ENCODE measurements around the gene MAT1A. TPM values are rescaled to one million over a fixed set of nuclear protein-coding genes. Genes with fewer than 3 reads are reported as not detected.
"Not testable (repeated sequence)": the region's sequence is repeated elsewhere in the genome, so short reads cannot be mapped to it uniquely, and the experiment has no call there.

Gene MAT1A
- total and polyA plus RNA-seq, 2 experiments from 2014 or later: 38.3 to 62.1 TPM

- WGBS (ENCODE audit: low lambda C conversion rate, missing lambda C conversion rate): 92% methylated on average over 10 of the region's 12 CpGs
Measured at GRCh38 chr10:80252296-80252887, 37.1 kb downstream of the MAT1A start.

GRCh38 chr10:80251703-80252280 lies 37.7 kb downstream of the MAT1A start:
- H3K4me3 ChIP-seq; H4K20me1 ChIP-seq (ENCODE audit: insufficient read depth, poor library complexity, severe bottlenecking); H3K79me2 ChIP-seq; DNase-seq (ENCODE audit: low spot score); H3K9me3 ChIP-seq (ENCODE audit: low read depth); H3K27me3 ChIP-seq; H3K4me2 ChIP-seq; H3K4me1 ChIP-seq (ENCODE audit: insufficient read depth); H3K9me2 ChIP-seq (replicated peaks; ENCODE audit: insufficient read depth); H3K36me3 ChIP-seq (replicated peaks; ENCODE audit: insufficient read depth, low read depth); H2AFZ ChIP-seq; H3K27ac ChIP-seq: not testable (repeated sequence)
- 69% methylated on average over 4 of the region's 4 CpGs for WGBS (ENCODE audit: low lambda C conversion rate, missing lambda C conversion rate)

More at GRCh38 chr10:80252296-80252887, 37.1 kb downstream of the MAT1A start:
- no peaks in the 10 kb centered on the region for H3K36me3 ChIP-seq (replicated peaks; ENCODE audit: insufficient read depth, low read depth)
- H4K20me1 ChIP-seq (ENCODE audit: insufficient read depth, poor library complexity, severe bottlenecking): no peaks in the 10 kb centered on the region
- H3K4me2 ChIP-seq: no peak overlapping the region
- no peaks in the 10 kb centered on the region for H3K9me2 ChIP-seq (replicated peaks; ENCODE audit: insufficient read depth)
- H3K9me3 ChIP-seq (ENCODE audit: low read depth): no peaks in the 10 kb centered on the region
- DNase-seq (ENCODE audit: low spot score): no peak
- no peak overlapping the region for H2AFZ ChIP-seq
- no peaks in the 10 kb centered on the region for H3K79me2 ChIP-seq
- no peak overlapping the region for H3K4me3 ChIP-seq
- H3K27ac ChIP-seq: no peak overlapping the region
- TF ChIP-seq, protein P1, sequence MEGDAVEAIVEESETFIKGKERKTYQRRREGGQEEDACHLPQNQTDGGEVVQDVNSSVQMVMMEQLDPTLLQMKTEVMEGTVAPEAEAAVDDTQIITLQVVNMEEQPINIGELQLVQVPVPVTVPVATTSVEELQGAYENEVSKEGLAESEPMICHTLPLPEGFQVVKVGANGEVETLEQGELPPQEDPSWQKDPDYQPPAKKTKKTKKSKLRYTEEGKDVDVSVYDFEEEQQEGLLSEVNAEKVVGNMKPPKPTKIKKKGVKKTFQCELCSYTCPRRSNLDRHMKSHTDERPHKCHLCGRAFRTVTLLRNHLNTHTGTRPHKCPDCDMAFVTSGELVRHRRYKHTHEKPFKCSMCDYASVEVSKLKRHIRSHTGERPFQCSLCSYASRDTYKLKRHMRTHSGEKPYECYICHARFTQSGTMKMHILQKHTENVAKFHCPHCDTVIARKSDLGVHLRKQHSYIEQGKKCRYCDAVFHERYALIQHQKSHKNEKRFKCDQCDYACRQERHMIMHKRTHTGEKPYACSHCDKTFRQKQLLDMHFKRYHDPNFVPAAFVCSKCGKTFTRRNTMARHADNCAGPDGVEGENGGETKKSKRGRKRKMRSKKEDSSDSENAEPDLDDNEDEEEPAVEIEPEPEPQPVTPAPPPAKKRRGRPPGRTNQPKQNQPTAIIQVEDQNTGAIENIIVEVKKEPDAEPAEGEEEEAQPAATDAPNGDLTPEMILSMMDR (IDR thresholded peaks at IDR 0.05; ENCODE audit: poor library complexity): no peak
- no peak for TF ChIP-seq EZH2 (IDR thresholded peaks at IDR 0.05; ENCODE audit: borderline replicate concordance)
- no peak for TF ChIP-seq EZH2phosphoT487 (IDR thresholded peaks at IDR 0.05; ENCODE audit: low read depth, severe bottlenecking, unreplicated experiment)
- no peaks in the 10 kb centered on the region for H3K27me3 ChIP-seq
- H3K4me1 ChIP-seq (ENCODE audit: insufficient read depth): no peaks in the 10 kb centered on the region

- H3K27ac ChIP-seq: not testable (repeated sequence)
Measured at GRCh38 chr10:80250399-80250798, 39.1 kb downstream of the MAT1A start.

GRCh38 chr10:80249906-80250305 lies 39.6 kb downstream of the MAT1A start:
- H3K4me3 ChIP-seq; H2AFZ ChIP-seq; H3K27ac ChIP-seq; H4K20me1 ChIP-seq (ENCODE audit: insufficient read depth, poor library complexity, severe bottlenecking); H3K27me3 ChIP-seq; DNase-seq (ENCODE audit: low spot score); H3K79me2 ChIP-seq; H3K4me1 ChIP-seq (ENCODE audit: insufficient read depth); H3K9me2 ChIP-seq (replicated peaks; ENCODE audit: insufficient read depth); H3K4me2 ChIP-seq; H3K36me3 ChIP-seq (replicated peaks; ENCODE audit: insufficient read depth, low read depth); H3K9me3 ChIP-seq (ENCODE audit: low read depth): not testable (repeated sequence)
- 77% methylated on average over 3 of the region's 4 CpGs for WGBS (ENCODE audit: low lambda C conversion rate, missing lambda C conversion rate)

More at GRCh38 chr10:80250399-80250798, 39.1 kb downstream of the MAT1A start:
- not testable (repeated sequence) for H3K27me3 ChIP-seq; DNase-seq (ENCODE audit: low spot score); H3K9me2 ChIP-seq (replicated peaks; ENCODE audit: insufficient read depth); H3K4me1 ChIP-seq (ENCODE audit: insufficient read depth); H3K79me2 ChIP-seq; H4K20me1 ChIP-seq (ENCODE audit: insufficient read depth, poor library complexity, severe bottlenecking); H2AFZ ChIP-seq; H3K9me3 ChIP-seq (ENCODE audit: low read depth); H3K4me2 ChIP-seq; H3K36me3 ChIP-seq (replicated peaks; ENCODE audit: insufficient read depth, low read depth); H3K4me3 ChIP-seq
- no CpG with 5 or more reads among the region's 1 CpG for WGBS (ENCODE audit: low lambda C conversion rate, missing lambda C conversion rate)

DNA sequence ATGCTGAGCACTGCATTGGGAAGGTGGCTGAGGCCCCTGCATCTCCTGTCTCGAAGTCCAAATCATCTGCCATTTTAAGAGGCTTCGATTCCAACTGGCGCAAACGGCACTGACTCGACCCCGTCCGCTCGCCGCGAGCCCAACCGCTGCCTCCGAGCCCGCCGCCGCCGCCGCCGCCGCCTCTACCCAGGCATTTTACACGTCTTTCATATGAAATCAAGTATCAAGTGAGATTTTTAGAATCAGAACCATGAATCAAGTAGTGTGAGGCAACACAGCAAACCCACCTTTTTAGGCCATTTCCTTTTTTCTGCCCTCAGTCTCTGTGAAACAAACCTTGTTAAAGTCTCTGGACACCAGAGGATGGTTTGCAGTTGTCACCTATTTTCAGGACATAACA lies 41.8 kb downstream of the MAT1A start:
- H3K4me1 ChIP-seq (ENCODE audit: insufficient read depth); H2AFZ ChIP-seq; DNase-seq (ENCODE audit: low spot score); H3K4me2 ChIP-seq; H4K20me1 ChIP-seq (ENCODE audit: insufficient read depth, poor library complexity, severe bottlenecking); H3K36me3 ChIP-seq (replicated peaks; ENCODE audit: insufficient read depth, low read depth); H3K27me3 ChIP-seq; H3K9me2 ChIP-seq (replicated peaks; ENCODE audit: insufficient read depth); H3K4me3 ChIP-seq; H3K79me2 ChIP-seq; H3K9me3 ChIP-seq (ENCODE audit: low read depth); H3K27ac ChIP-seq: not testable (repeated sequence)
- 96% methylated on average over 17 of the region's 20 CpGs for WGBS (ENCODE audit: low lambda C conversion rate, missing lambda C conversion rate)

DNA sequence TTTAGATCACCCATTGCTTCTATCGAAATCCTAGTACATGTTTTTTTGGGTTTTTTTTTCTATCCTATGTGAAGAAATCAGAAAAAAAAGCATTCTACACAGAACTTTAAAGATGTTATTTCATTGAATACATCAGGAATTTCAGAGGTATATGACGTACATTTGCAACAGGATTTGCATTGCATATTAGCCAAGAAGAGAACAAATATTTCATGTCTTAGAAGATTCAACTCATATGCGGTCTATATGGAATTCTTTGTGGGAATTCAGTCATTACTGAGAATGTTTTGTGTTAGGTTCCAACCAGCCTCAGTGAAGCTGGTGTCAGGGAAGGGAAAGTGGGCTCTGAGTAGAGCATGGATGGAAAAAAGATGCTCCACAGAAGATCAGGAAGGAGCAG lies 45.1 kb downstream of the MAT1A start:
- H3K9me3 ChIP-seq (ENCODE audit: low read depth); H3K4me2 ChIP-seq; DNase-seq (ENCODE audit: low spot score); H3K79me2 ChIP-seq; H4K20me1 ChIP-seq (ENCODE audit: insufficient read depth, poor library complexity, severe bottlenecking); H3K36me3 ChIP-seq (replicated peaks; ENCODE audit: insufficient read depth, low read depth); H3K9me2 ChIP-seq (replicated peaks; ENCODE audit: insufficient read depth); H3K27ac ChIP-seq; H3K4me1 ChIP-seq (ENCODE audit: insufficient read depth); H3K27me3 ChIP-seq; H2AFZ ChIP-seq; H3K4me3 ChIP-seq: not testable (repeated sequence)
- WGBS (ENCODE audit: low lambda C conversion rate, missing lambda C conversion rate): 80% methylated on average over 3 of the region's 3 CpGs

GRCh38 chr10:80242341-80242740 lies 47.1 kb downstream of the MAT1A start:
- WGBS (ENCODE audit: low lambda C conversion rate, missing lambda C conversion rate): 66% methylated on average over 3 of the region's 4 CpGs
- not testable (repeated sequence) for H4K20me1 ChIP-seq (ENCODE audit: insufficient read depth, poor library complexity, severe bottlenecking); H3K4me1 ChIP-seq (ENCODE audit: insufficient read depth); H3K9me2 ChIP-seq (replicated peaks; ENCODE audit: insufficient read depth); H3K79me2 ChIP-seq; H3K27me3 ChIP-seq; H3K36me3 ChIP-seq (replicated peaks; ENCODE audit: insufficient read depth, low read depth); H3K27ac ChIP-seq; H3K9me3 ChIP-seq (ENCODE audit: low read depth); DNase-seq (ENCODE audit: low spot score); H2AFZ ChIP-seq; H3K4me2 ChIP-seq; H3K4me3 ChIP-seq

DNA sequence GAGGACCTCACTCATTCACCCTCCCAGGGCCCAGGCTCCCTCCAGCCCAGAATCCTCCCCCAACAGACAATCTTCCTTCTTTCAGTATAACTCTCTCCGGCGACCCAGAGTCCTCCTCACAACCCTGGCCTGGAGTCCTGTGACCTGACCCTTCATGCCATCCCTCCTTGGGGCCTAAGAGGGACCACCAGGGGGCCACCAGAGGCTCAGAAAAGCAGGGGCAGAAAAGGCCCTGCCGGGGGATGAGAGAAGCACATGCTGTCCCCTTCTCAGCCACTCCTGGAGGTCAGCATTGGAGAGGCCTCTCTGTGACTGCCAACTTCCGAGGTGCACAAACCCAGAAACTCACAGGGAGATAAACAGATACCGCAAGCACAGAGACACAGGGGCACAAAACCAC lies 53.0 kb downstream of the MAT1A start:
- H3K36me3 ChIP-seq (replicated peaks; ENCODE audit: insufficient read depth, low read depth); H3K27ac ChIP-seq; H3K9me3 ChIP-seq (ENCODE audit: low read depth); H3K4me1 ChIP-seq (ENCODE audit: insufficient read depth); H2AFZ ChIP-seq; DNase-seq (ENCODE audit: low spot score); H3K4me3 ChIP-seq; H3K9me2 ChIP-seq (replicated peaks; ENCODE audit: insufficient read depth); H3K27me3 ChIP-seq; H3K4me2 ChIP-seq; H3K79me2 ChIP-seq; H4K20me1 ChIP-seq (ENCODE audit: insufficient read depth, poor library complexity, severe bottlenecking): not testable (repeated sequence)
- 90% methylated on average over 5 of the region's 5 CpGs for WGBS (ENCODE audit: low lambda C conversion rate, missing lambda C conversion rate)

All from hepatocyte (in vitro differentiated cells).